K562 (cell line): ENCODE measurements around the gene TMEM225B. TPM values are rescaled to one million over a fixed set of nuclear protein-coding genes. Genes with fewer than 3 reads are reported as not detected.

Experiments
- BCOR ChIP-seq: fragments of 450-650 bp; IDR thresholded peaks from 2 replicates; pipeline ENCODE4 v1.6.1; 2016
- BRD9 ChIP-seq: fragments of 450-650 bp; IDR thresholded peaks from 2 replicates; pipeline ENCODE4 v1.6.1; 2018; ENCODE audit warnings: low read depth; ENCODE audit not compliant: partially characterized antibody
- CAMTA2 ChIP-seq: fragments of 250-450 bp; sonication (Bioruptor Pico); conservative IDR thresholded peaks from 2 replicates; pipeline ENCODE4 v1.5.1; 2022
- ETV6 ChIP-seq, 3 experiments: fragments of 150-350 bp in 1 of 3; sonication (generic) in 1 of 3; formaldehyde crosslinking in 1 of 3; IDR thresholded peaks; 2 replicates each; pipeline versions ENCODE4 v1.6.1 to v1.8.0; 2014 to 2022; ENCODE audit warnings: borderline replicate concordance in 2 of 3, low read depth in 2 of 3, antibody characterized with exemption in 1 of 3, low read length in 1 of 3, mild to moderate bottlenecking in 1 of 3, missing genetic modification reagents in 1 of 3
- HDGF ChIP-seq: fragments of 450-650 bp; IDR thresholded peaks from 2 replicates; pipeline ENCODE4 v1.6.1; 2016
- HNRNPH1 ChIP-seq: fragments of 200-400 bp; formaldehyde crosslinking; optimal IDR thresholded peaks from 2 replicates; pipeline ENCODE3; 2017; ENCODE audit warnings: low read depth, mild to moderate bottlenecking, low read length, moderate library complexity
- KLF16 ChIP-seq: IDR thresholded peaks from 2 replicates; pipeline ENCODE4 v1.6.1; 2016; ENCODE audit warnings: antibody characterized with exemption
- MECOM ChIP-seq: fragments of 250-450 bp; sonication (Bioruptor Pico); IDR thresholded peaks from 2 replicates; pipeline ENCODE4 v1.8.0; 2022; ENCODE audit warnings: inconsistent platforms
- OTX1 ChIP-seq: fragments of 450-650 bp; formaldehyde crosslinking; IDR thresholded peaks from 2 replicates; pipeline ENCODE4 v1.4.0; 2022; ENCODE audit warnings: mild to moderate bottlenecking
- PTTG1 ChIP-seq: fragments of 450-650 bp; IDR thresholded peaks from 2 replicates; pipeline ENCODE4 v1.6.1; 2016; ENCODE audit warnings: low read depth, mild to moderate bottlenecking, missing genetic modification characterization, missing compliant biosample characterization
- RBM22 ChIP-seq: fragments of 200-400 bp; formaldehyde crosslinking; IDR thresholded peaks from 2 replicates; pipeline ENCODE4 v1.6.1; 2018; ENCODE audit warnings: low read length, low read depth; ENCODE audit not compliant: poor library complexity, severe bottlenecking
- TFAM ChIP-seq: fragments of 250-450 bp; sonication (Bioruptor Pico); conservative IDR thresholded peaks from 2 replicates; pipeline ENCODE4 v1.5.0; 2021; ENCODE audit warnings: mild to moderate bottlenecking, moderate library complexity
- XRCC3 ChIP-seq: fragments of 450-650 bp; IDR thresholded peaks from 2 replicates; pipeline ENCODE4 v1.6.1; 2017; ENCODE audit warnings: mild to moderate bottlenecking, moderate library complexity
- ZNF124 ChIP-seq: sonication (generic); formaldehyde crosslinking; IDR thresholded peaks from 2 replicates; pipeline ENCODE4 v1.8.1; 2022; ENCODE audit warnings: missing genetic modification reagents
- ZNF140 ChIP-seq: fragments of 250-450 bp; sonication (Bioruptor Pico); IDR thresholded peaks from 2 replicates; pipeline ENCODE4 v1.8.0; 2021; ENCODE audit warnings: moderate library complexity, mild to moderate bottlenecking, inconsistent platforms
- ZNF780A ChIP-seq: fragments of 250-450 bp; sonication (Bioruptor Pico); IDR thresholded peaks from 2 replicates; pipeline ENCODE4 v1.5.0; 2021; ENCODE audit warnings: mild to moderate bottlenecking
- polyA plus RNA-seq, 8 experiments: library from polyadenylated mRNA; depleted of rRNA in 4 of 8; stranded (reverse) in 5 of 8; unstranded in 3 of 8; fragments of >200 nt; fragmentation: Nextera tagmentation in 2 of 8; fragmentation: Illumina TruSeq in 1 of 8; extraction: Ambion mirVana in 2 of 8; extraction: Trizol in 1 of 8; gene quantifications; 2 replicates each; pipeline versions ENCODE4 v1.2.1 to v1.2.3, GENCODE V29; 2011 to 2014; ENCODE audit warnings: inconsistent platforms in 1 of 8, missing spikeins in 1 of 8
- total RNA-seq, 7 experiments: library from RNA; depleted of rRNA in 6 of 7; stranded (reverse); fragments of >200 nt in 6 of 7; fragmentation: Illumina TruSeq in 2 of 7; extraction: Trizol in 2 of 7; gene quantifications; 2 replicates each; pipeline versions ENCODE4 v1.2.1 to v1.2.3, GENCODE V29; 2011 to 2021; ENCODE audit warnings: low replicate concordance in 1 of 7
- TF ChIP-seq, protein P1 (sequence below), 2 experiments: fragments of 450-650 bp; formaldehyde crosslinking in 1 of 2; IDR thresholded peaks; 2 replicates each; pipeline versions ENCODE4 v1.4.0 to v1.6.1; 2014 to 2020; ENCODE audit warnings: mild to moderate bottlenecking in 2 of 2, borderline replicate concordance in 1 of 2, low read depth in 1 of 2
- TF ChIP-seq, protein P2 (sequence below): fragments of 250-450 bp; sonication (Bioruptor Pico); IDR thresholded peaks from 2 replicates; pipeline ENCODE4 v1.8.0; 2021; ENCODE audit warnings: mild to moderate bottlenecking, moderate library complexity

TMEM225B gene
- total and polyA plus RNA-seq, 9 of the 15 experiments (the other 6 are each of a cell fraction or from before 2014, with no cell fraction given), result 0.08 to 0.73 (median 0.56) TPM

DNA sequence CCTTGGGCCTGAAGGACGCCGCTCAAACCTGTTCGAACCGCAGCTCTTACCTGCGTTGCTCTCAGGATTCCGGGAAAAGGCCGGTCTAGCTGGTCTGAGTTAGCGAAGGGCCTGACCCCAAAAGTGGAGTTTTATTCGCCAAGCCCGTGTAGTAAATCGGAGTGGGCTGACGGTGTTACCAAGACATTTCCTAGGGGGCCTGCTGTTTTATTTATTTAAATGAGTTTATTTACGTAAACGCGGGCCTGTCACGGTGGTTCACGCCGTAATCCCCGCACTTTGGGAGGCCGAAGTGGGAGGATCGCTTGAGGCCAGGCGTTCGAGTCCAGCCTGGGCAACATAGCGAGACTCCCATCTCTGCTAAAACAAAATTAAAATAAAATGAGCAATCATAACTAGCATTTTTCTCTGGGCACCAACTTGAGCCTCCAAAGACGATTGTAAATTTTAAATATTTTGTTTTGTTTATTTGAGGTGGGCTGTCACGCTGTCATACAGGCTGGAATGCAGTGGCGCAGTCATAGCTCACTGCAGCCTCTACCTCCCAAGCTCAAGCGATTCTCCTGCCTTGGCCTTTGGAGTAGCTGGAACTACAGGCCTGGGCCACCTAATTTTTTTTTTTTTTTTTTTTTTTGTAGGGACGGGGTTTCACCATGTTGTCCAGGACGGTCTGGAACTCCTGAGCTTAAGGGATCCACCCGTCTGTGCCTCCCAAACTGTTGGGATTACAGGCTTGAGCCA is 38.7 kb upstream of the TMEM225B start (continued):
- no peak for TF ChIP-seq ZNF140 (CRISPR knock-in tag)
- no peak for TF ChIP-seq PTTG1 (tag)
- peak; percentile 66 for TF ChIP-seq BCOR
- no peak for TF ChIP-seq ZNF780A
- TF ChIP-seq BRD9, result no peak
- TF ChIP-seq XRCC3, result no peak
- TF ChIP-seq, protein P1, sequence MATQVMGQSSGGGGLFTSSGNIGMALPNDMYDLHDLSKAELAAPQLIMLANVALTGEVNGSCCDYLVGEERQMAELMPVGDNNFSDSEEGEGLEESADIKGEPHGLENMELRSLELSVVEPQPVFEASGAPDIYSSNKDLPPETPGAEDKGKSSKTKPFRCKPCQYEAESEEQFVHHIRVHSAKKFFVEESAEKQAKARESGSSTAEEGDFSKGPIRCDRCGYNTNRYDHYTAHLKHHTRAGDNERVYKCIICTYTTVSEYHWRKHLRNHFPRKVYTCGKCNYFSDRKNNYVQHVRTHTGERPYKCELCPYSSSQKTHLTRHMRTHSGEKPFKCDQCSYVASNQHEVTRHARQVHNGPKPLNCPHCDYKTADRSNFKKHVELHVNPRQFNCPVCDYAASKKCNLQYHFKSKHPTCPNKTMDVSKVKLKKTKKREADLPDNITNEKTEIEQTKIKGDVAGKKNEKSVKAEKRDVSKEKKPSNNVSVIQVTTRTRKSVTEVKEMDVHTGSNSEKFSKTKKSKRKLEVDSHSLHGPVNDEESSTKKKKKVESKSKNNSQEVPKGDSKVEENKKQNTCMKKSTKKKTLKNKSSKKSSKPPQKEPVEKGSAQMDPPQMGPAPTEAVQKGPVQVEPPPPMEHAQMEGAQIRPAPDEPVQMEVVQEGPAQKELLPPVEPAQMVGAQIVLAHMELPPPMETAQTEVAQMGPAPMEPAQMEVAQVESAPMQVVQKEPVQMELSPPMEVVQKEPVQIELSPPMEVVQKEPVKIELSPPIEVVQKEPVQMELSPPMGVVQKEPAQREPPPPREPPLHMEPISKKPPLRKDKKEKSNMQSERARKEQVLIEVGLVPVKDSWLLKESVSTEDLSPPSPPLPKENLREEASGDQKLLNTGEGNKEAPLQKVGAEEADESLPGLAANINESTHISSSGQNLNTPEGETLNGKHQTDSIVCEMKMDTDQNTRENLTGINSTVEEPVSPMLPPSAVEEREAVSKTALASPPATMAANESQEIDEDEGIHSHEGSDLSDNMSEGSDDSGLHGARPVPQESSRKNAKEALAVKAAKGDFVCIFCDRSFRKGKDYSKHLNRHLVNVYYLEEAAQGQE (IDR thresholded peaks at IDR 0.05; ENCODE audit: borderline replicate concordance), result peak; percentile 42
- TF ChIP-seq, protein P1 (CRISPR knock-in tag; IDR thresholded peaks at IDR 0.05; ENCODE audit: low read depth), result no peak
- TF ChIP-seq CAMTA2 (CRISPR knock-in tag), result no peak
- TF ChIP-seq MECOM (CRISPR knock-in tag), result no peak
- TF ChIP-seq TFAM (CRISPR knock-in tag), result no peak
- TF ChIP-seq RBM22, result no peak
- no peak for TF ChIP-seq ETV6 (IDR thresholded peaks at IDR 0.05; ENCODE audit: borderline replicate concordance in 1 of 2, low read depth in 2 of 2, low read length in 1 of 2)
- TF ChIP-seq ETV6 (CRISPR knock-in tag; IDR thresholded peaks at IDR 0.05; ENCODE audit: borderline replicate concordance), result no peak
- TF ChIP-seq HDGF, result no peak
- no peak for TF ChIP-seq KLF16
- no peak for TF ChIP-seq ZNF124 (CRISPR knock-in tag)
- TF ChIP-seq HNRNPH1, result no peak
- no peak for TF ChIP-seq OTX1 (CRISPR knock-in tag)
- TF ChIP-seq, protein P2, sequence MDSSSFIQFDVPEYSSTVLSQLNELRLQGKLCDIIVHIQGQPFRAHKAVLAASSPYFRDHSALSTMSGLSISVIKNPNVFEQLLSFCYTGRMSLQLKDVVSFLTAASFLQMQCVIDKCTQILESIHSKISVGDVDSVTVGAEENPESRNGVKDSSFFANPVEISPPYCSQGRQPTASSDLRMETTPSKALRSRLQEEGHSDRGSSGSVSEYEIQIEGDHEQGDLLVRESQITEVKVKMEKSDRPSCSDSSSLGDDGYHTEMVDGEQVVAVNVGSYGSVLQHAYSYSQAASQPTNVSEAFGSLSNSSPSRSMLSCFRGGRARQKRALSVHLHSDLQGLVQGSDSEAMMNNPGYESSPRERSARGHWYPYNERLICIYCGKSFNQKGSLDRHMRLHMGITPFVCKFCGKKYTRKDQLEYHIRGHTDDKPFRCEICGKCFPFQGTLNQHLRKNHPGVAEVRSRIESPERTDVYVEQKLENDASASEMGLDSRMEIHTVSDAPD (CRISPR knock-in tag), result no peak
